ENCODE data around the gene RANBP3.

Gene RANBP3

GRCh38 chr19:6011206-6011605 is 33.3 kb upstream of the RANBP3 start (continued):
- no peak for TF ChIP-seq PATZ1 (CRISPR knock-in tag; IDR thresholded peaks at IDR 0.05; ENCODE audit: borderline replicate concordance)

GRCh38 chr19:6010107-6010506 is 32.2 kb upstream of the RANBP3 start:
- ATAC-seq: no peak
- TF ChIP-seq CSDC2 (CRISPR knock-in tag; IDR thresholded peaks at IDR 0.05): no peak
- TF ChIP-seq SNAI2 (CRISPR knock-in tag; IDR thresholded peaks at IDR 0.05): no peak
- no peak for TF ChIP-seq TSHZ2 (CRISPR knock-in tag; IDR thresholded peaks at IDR 0.05)
- TF ChIP-seq, protein P1, sequence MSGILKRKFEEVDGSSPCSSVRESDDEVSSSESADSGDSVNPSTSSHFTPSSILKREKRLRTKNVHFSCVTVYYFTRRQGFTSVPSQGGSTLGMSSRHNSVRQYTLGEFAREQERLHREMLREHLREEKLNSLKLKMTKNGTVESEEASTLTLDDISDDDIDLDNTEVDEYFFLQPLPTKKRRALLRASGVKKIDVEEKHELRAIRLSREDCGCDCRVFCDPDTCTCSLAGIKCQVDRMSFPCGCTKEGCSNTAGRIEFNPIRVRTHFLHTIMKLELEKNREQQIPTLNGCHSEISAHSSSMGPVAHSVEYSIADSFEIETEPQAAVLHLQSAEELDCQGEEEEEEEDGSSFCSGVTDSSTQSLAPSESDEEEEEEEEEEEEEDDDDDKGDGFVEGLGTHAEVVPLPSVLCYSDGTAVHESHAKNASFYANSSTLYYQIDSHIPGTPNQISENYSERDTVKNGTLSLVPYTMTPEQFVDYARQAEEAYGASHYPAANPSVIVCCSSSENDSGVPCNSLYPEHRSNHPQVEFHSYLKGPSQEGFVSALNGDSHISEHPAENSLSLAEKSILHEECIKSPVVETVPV (CRISPR knock-in tag; IDR thresholded peaks at IDR 0.05): no peak
- TF ChIP-seq ZNF70 (CRISPR knock-in tag; IDR thresholded peaks at IDR 0.05): no peak

DNA sequence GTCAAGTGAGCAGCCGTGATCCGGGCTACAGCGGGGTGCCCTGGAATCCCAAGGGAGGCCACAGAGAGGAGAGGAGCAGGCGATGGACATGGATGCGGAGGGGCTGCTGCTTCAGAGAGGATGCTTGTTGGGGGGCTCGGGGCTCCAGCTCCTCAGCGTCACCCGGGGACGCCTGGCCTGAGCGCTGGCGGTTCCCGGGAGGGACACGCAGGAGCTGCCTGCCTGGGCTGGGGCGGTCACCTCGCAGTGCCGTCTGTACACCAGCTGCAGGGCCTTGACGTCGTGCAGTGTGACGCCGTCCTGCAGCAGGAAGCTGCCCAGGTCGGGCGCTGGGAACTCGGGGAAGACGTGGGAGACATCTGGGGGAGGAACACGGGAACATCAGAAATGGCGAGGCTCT is 29.9 kb upstream of the RANBP3 start:
- no peak for ATAC-seq
- no peak for TF ChIP-seq ISL1 (CRISPR knock-in tag; IDR thresholded peaks at IDR 0.05)
- no peak for TF ChIP-seq PPARA (CRISPR knock-in tag; IDR thresholded peaks at IDR 0.05; ENCODE audit: borderline replicate concordance)
- TF ChIP-seq CSDC2 (CRISPR knock-in tag; IDR thresholded peaks at IDR 0.05): no peak
- TF ChIP-seq, protein P2, sequence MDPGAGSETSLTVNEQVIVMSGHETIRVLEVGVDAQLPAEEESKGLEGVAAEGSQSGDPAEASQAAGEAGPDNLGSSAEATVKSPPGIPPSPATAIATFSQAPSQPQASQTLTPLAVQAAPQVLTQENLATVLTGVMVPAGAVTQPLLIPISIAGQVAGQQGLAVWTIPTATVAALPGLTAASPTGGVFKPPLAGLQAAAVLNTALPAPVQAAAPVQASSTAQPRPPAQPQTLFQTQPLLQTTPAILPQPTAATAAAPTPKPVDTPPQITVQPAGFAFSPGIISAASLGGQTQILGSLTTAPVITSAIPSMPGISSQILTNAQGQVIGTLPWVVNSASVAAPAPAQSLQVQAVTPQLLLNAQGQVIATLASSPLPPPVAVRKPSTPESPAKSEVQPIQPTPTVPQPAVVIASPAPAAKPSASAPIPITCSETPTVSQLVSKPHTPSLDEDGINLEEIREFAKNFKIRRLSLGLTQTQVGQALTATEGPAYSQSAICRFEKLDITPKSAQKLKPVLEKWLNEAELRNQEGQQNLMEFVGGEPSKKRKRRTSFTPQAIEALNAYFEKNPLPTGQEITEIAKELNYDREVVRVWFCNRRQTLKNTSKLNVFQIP (CRISPR knock-in tag; IDR thresholded peaks at IDR 0.05; ENCODE audit: borderline replicate concordance, low read depth): no peak
- no peak for TF ChIP-seq TCF4 (CRISPR knock-in tag; IDR thresholded peaks at IDR 0.05; ENCODE audit: borderline replicate concordance)
- no peak for TF ChIP-seq SNAI2 (CRISPR knock-in tag; IDR thresholded peaks at IDR 0.05)
- TF ChIP-seq TSHZ2 (CRISPR knock-in tag; IDR thresholded peaks at IDR 0.05): no peak
- no peak for TF ChIP-seq ZNF565 (CRISPR knock-in tag; conservative IDR thresholded peaks at IDR 0.05; ENCODE audit: low read depth)

DNA sequence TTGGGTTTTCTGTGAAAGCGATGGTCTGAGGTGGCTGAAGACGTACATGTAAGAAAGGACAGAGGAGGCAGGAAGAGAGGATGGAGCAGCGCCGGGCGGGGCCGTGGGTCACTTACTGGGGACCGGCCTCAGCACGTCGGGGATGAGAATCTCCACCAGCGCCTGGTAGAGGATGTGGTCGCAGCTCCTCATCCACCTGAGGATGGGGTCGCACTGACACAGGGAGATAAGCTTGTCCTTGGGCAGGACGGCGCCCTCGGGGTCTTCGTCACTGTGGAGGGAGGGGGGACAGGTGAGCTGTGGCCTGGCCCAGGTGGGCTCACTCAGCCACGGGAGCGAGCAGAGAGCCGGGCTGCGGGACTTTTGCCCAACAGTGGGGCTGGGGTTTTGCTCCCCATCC is 29.0 kb upstream of the RANBP3 start:
- no peak for ATAC-seq
- no peak for TF ChIP-seq TOX (CRISPR knock-in tag; IDR thresholded peaks at IDR 0.05; ENCODE audit: borderline replicate concordance)
- TF ChIP-seq PPARA (CRISPR knock-in tag; IDR thresholded peaks at IDR 0.05; ENCODE audit: borderline replicate concordance): no peak
- no peak for TF ChIP-seq RARB (CRISPR knock-in tag; IDR thresholded peaks at IDR 0.05)
- TF ChIP-seq CREB5 (CRISPR knock-in tag; IDR thresholded peaks at IDR 0.05; ENCODE audit: low read depth): no peak
- TF ChIP-seq ZNF70 (CRISPR knock-in tag; IDR thresholded peaks at IDR 0.05): no peak
- TF ChIP-seq ZFP30 (CRISPR knock-in tag; IDR thresholded peaks at IDR 0.05): no peak
- no peak for TF ChIP-seq CSDC2 (CRISPR knock-in tag; IDR thresholded peaks at IDR 0.05)
- TF ChIP-seq TCF4 (CRISPR knock-in tag; IDR thresholded peaks at IDR 0.05; ENCODE audit: borderline replicate concordance): no peak
- no peak for TF ChIP-seq PATZ1 (CRISPR knock-in tag; IDR thresholded peaks at IDR 0.05; ENCODE audit: borderline replicate concordance)
- no peak for TF ChIP-seq ZFP3 (CRISPR knock-in tag; IDR thresholded peaks at IDR 0.05)
- no peak for TF ChIP-seq BACH2 (CRISPR knock-in tag; IDR thresholded peaks at IDR 0.05; ENCODE audit: borderline replicate concordance)
- TF ChIP-seq ESRRG (CRISPR knock-in tag; IDR thresholded peaks at IDR 0.05): no peak
- TF ChIP-seq ZNF8 (CRISPR knock-in tag; IDR thresholded peaks at IDR 0.05): no peak
- TF ChIP-seq, protein P1 (CRISPR knock-in tag; IDR thresholded peaks at IDR 0.05): no peak

Data from SK-N-SH treated with all-trans-retinoic acid at 6 μM for 48 hours (cell line).